Gastrocnemius medialis (tissue), 4 donors: Measurements from ENCODE around the gene PROCA1.

Experiments
- POLR2A ChIP-seq, 2 donors: fragments of 450-650 bp; IDR thresholded peaks; one replicate each; pipeline ENCODE4 v1.6.1; 2017; ENCODE audit warnings: antibody characterized with exemption in 2 of 2, mild to moderate bottlenecking in 2 of 2, moderate library complexity in 2 of 2
- TF ChIP-seq, protein P1 (sequence below), 5 experiments: fragments of 450-650 bp in 3 of 5; fragments of 200-600 bp in 2 of 5; sonication (generic) in 2 of 5; IDR thresholded peaks in 4 of 5; conservative IDR thresholded peaks in 1 of 5; 1 replicate in 4 of 5; 2 replicates in 1 of 5; pipeline ENCODE4 v1.5.1; 2016 to 2019; ENCODE audit warnings: antibody characterized with exemption in 5 of 5, mild to moderate bottlenecking in 3 of 5, moderate library complexity in 3 of 5

DNA sequence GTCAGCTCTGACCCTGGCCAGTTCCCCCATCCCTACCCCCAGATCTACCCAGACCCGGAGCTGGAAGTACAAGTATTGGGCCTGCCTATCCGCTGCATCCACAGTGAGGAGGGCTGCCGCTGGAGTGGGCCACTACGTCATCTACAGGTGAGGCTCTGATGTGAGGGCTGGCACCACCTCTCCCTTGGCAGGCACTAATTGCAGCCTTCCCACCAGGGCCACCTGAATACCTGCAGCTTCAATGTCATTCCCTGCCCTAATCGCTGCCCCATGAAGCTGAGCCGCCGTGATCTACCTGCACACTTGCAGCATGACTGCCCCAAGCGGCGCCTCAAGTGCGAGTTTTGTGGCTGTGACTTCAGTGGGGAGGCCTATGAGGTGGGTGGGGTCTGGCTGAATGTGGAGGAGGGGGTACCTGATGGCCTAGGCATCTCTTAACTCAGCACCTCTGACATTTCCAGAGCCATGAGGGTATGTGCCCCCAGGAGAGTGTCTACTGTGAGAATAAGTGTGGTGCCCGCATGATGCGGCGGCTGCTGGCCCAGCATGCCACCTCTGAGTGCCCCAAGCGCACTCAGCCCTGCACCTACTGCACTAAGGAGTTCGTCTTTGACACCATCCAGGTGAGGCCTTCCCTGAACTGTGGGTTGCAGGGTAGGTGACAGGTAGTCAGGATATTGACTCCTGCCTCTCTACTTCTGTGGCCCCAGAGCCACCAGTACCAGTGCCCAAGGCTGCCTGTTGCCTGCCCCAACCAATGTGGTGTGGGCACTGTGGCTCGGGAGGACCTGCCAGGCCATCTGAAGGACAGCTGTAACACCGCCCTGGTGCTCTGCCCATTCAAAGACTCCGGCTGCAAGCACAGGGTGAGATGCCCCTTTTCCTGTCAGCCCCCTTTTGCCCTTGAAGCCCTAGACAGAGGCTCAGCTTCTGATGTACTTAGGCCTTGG, 36.4 kb upstream of the PROCA1 start:
- TF ChIP-seq, protein P1, sequence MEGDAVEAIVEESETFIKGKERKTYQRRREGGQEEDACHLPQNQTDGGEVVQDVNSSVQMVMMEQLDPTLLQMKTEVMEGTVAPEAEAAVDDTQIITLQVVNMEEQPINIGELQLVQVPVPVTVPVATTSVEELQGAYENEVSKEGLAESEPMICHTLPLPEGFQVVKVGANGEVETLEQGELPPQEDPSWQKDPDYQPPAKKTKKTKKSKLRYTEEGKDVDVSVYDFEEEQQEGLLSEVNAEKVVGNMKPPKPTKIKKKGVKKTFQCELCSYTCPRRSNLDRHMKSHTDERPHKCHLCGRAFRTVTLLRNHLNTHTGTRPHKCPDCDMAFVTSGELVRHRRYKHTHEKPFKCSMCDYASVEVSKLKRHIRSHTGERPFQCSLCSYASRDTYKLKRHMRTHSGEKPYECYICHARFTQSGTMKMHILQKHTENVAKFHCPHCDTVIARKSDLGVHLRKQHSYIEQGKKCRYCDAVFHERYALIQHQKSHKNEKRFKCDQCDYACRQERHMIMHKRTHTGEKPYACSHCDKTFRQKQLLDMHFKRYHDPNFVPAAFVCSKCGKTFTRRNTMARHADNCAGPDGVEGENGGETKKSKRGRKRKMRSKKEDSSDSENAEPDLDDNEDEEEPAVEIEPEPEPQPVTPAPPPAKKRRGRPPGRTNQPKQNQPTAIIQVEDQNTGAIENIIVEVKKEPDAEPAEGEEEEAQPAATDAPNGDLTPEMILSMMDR (IDR thresholded peaks at IDR 0.05 in 4 of 5, conservative IDR thresholded peaks at IDR 0.05 in 1 of 5), result no peak
- TF ChIP-seq POLR2A (IDR thresholded peaks at IDR 0.05), result no peak
